ENCODE data around the gene GOLGA8O. TPM values are rescaled to one million over a fixed set of nuclear protein-coding genes. Genes with fewer than 3 reads are reported as not detected.
"Not testable (repeated sequence)": the region's sequence is repeated elsewhere in the genome, so short reads cannot be mapped to it uniquely, and the experiment has no call there.

GOLGA8O gene
- total RNA-seq, 1 experiment from 2014 or later: not detected

DNA sequence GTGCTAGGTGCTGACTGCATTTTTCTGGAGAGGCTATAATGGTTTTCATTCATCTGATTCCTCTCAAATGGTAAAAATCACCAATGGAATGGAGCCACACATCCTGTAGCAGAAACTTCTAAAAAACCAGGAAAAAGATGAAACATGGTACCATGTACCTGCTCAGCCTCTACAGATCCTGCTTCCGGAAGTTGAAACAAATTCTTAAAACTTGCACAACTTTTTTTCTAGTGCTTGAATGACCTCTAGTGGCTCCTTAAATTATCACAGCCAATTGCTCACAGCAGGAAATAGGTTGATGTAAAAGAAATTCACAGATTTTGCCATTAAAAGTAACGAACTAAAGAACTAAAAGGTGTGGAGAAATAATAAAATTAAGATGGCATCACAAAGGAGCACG lies 47.5 kb downstream of the GOLGA8O start:
- H3K27ac ChIP-seq (ENCODE audit: low read depth, low read length, poor library complexity, severe bottlenecking); H3K27me3 ChIP-seq (replicated peaks; ENCODE audit: insufficient read depth, low read depth, low read length, poor library complexity); CTCF ChIA-PET; H3K4me3 ChIP-seq (ENCODE audit: low read depth, low read length, poor library complexity, severe bottlenecking); DNase-seq (ENCODE audit: low spot score); H3K36me3 ChIP-seq (ENCODE audit: insufficient read depth, low read length, poor library complexity, severe bottlenecking); BruUV-seq (replicated peaks); POLR2A ChIA-PET (ENCODE audit: low non-redundant PET); H3K4me1 ChIP-seq (ENCODE audit: insufficient read depth, low read length, poor library complexity, severe bottlenecking); intact Hi-C loops (cut with micrococcal nuclease; ENCODE audit: unreplicated experiment); H3K9me3 ChIP-seq (ENCODE audit: low read depth, low read length, poor library complexity, severe bottlenecking): not testable (repeated sequence)
- TF ChIP-seq, protein P1, sequence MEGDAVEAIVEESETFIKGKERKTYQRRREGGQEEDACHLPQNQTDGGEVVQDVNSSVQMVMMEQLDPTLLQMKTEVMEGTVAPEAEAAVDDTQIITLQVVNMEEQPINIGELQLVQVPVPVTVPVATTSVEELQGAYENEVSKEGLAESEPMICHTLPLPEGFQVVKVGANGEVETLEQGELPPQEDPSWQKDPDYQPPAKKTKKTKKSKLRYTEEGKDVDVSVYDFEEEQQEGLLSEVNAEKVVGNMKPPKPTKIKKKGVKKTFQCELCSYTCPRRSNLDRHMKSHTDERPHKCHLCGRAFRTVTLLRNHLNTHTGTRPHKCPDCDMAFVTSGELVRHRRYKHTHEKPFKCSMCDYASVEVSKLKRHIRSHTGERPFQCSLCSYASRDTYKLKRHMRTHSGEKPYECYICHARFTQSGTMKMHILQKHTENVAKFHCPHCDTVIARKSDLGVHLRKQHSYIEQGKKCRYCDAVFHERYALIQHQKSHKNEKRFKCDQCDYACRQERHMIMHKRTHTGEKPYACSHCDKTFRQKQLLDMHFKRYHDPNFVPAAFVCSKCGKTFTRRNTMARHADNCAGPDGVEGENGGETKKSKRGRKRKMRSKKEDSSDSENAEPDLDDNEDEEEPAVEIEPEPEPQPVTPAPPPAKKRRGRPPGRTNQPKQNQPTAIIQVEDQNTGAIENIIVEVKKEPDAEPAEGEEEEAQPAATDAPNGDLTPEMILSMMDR (conservative IDR thresholded peaks at IDR 0.05; ENCODE audit: low read depth, low read length): 0 out of 2 replicates have a peak, but pooled peaks have one; percentile 9

DNA sequence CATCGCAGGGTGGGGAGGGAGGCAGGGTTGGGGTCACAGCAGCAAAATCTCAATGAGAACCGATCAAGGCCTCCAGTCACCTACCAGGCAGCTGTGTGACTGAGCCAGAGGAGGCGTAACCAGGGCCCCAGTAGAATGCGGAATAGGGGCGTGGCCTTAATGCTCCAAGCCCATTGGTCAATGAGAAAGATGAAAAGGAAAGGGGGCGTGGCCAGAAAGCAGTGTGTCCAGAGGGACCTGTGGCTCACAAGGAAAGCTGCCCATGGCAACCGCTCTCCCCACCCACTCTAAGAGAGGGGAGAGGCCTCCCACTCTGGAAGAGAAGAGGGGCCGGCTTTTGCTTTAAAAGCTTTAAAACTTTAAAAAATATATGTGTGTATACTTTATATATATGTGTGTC lies 52.2 kb downstream of the GOLGA8O start, which contains the start of gene GOLGA8K:
GOLGA8K (minus strand) TSS at position 101 of the 400 bp plus-strand sequence; CDS start at position 3, 98 bp downstream.
- H3K4me3 ChIP-seq (ENCODE audit: low read depth, low read length, poor library complexity, severe bottlenecking); POLR2A ChIA-PET (ENCODE audit: low non-redundant PET); H3K36me3 ChIP-seq (ENCODE audit: insufficient read depth, low read length, poor library complexity, severe bottlenecking); BruUV-seq (replicated peaks); H3K9me3 ChIP-seq (ENCODE audit: low read depth, low read length, poor library complexity, severe bottlenecking); H3K27ac ChIP-seq (ENCODE audit: low read depth, low read length, poor library complexity, severe bottlenecking); H3K4me1 ChIP-seq (ENCODE audit: insufficient read depth, low read length, poor library complexity, severe bottlenecking); DNase-seq (ENCODE audit: low spot score); intact Hi-C loops (cut with micrococcal nuclease; ENCODE audit: unreplicated experiment); CTCF ChIA-PET; H3K27me3 ChIP-seq (replicated peaks; ENCODE audit: insufficient read depth, low read depth, low read length, poor library complexity): not testable (repeated sequence)

DNA sequence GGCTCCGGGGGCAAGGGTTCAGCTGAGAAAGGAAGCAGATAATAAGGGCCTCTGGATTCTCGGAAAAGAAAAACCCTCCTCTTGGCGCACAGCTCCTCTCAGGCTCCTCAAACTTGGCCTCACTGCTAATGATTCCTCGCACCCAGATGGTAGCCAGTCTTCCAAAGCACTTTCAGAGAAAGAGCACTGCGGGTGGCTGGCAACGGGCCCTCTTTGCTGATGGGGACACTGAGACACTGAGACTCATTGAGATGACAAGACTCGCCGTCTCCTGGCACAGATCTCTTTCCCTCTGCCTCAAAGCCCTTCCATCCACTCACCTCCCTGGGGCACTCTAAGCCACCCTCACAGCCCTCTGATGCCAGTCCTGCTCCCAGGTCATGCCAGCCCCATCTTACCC lies 58.9 kb downstream of the GOLGA8O start:
- POLR2A ChIA-PET (ENCODE audit: low non-redundant PET); CTCF ChIA-PET: not testable (repeated sequence)

More for the DNA sequence above, 58.9 kb downstream of the GOLGA8O start:
- H3K9me3 ChIP-seq (ENCODE audit: low read depth, low read length, poor library complexity, severe bottlenecking); H3K36me3 ChIP-seq (ENCODE audit: insufficient read depth, low read length, poor library complexity, severe bottlenecking); H3K27me3 ChIP-seq (replicated peaks; ENCODE audit: insufficient read depth, low read depth, low read length, poor library complexity); intact Hi-C loops (cut with micrococcal nuclease; ENCODE audit: unreplicated experiment); DNase-seq (ENCODE audit: low spot score); H3K4me3 ChIP-seq (ENCODE audit: low read depth, low read length, poor library complexity, severe bottlenecking); H3K4me1 ChIP-seq (ENCODE audit: insufficient read depth, low read length, poor library complexity, severe bottlenecking); BruUV-seq (replicated peaks); H3K27ac ChIP-seq (ENCODE audit: low read depth, low read length, poor library complexity, severe bottlenecking): not testable (repeated sequence)

Other genes starting within 250 kb of the GOLGA8O start
- 0.63 TPM in 1 of 2 replicates, not detected in the other for gene GOLGA8K, start 52.3 kb downstream of the GOLGA8O start, total RNA-seq (2021)
- gene GOLGA8N, start 137.8 kb upstream of the GOLGA8O start, total RNA-seq (2021): 3.1 and 4.3 TPM in 2 replicates
- gene ARHGAP11A, start 159.9 kb upstream of the GOLGA8O start, total RNA-seq (2021): 167 and 173 TPM in 2 replicates
- 0.90 and 3.1 TPM in 2 replicates for gene SCG5, start 186.1 kb upstream of the GOLGA8O start, total RNA-seq (2021)

Data from A673 (cell line).